ENCODE measurements around the gene ABAT.

The ABAT gene

DNA sequence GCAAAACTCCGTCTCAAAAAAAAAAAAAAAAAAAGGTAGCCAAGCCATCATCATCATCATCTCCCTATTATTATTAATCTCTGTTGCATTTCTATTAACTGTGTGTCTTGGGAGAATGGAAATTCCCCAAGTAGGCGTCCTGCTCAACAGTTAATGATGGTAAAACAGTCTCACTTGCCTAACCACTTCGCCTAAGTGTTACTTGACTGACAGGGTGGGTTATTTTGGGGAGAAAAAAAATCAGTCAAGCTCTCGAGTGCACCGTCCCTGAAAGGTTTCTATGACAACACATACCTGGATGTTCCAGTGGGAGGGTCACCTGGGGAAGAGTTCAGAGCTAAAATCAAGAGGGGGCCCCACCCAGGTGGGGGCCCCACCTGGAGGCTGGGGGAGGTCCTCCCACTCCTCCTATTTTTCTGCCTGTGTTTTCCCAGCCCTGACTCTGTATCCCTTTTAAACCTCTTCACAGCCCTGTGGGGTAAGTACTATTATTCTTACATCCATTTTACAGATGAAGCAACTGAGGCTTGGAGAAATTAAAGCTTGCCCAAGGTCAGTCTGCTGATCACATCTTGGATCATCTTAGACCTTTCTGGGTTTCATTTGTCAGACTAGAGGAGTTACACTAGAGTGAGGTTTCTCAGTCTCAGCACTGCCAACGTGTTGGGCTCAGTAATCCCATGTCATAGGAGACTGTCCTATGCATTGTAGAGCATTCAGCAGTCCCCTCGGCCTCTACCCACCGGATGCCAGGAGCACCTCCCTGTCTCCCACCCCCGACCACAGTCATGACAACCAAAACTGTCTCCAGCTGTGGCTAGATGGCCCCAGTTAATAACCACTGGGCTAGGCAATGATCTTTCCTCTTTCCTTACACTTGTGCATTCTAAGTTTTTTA lies 11.0 kb upstream of the ABAT start:
- no peak for DNase-seq (ENCODE audit: low read depth)
- H3K4me3 ChIP-seq (ENCODE audit: low read length): no peak overlapping the region
- TF ChIP-seq, protein P1, sequence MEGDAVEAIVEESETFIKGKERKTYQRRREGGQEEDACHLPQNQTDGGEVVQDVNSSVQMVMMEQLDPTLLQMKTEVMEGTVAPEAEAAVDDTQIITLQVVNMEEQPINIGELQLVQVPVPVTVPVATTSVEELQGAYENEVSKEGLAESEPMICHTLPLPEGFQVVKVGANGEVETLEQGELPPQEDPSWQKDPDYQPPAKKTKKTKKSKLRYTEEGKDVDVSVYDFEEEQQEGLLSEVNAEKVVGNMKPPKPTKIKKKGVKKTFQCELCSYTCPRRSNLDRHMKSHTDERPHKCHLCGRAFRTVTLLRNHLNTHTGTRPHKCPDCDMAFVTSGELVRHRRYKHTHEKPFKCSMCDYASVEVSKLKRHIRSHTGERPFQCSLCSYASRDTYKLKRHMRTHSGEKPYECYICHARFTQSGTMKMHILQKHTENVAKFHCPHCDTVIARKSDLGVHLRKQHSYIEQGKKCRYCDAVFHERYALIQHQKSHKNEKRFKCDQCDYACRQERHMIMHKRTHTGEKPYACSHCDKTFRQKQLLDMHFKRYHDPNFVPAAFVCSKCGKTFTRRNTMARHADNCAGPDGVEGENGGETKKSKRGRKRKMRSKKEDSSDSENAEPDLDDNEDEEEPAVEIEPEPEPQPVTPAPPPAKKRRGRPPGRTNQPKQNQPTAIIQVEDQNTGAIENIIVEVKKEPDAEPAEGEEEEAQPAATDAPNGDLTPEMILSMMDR (conservative IDR thresholded peaks at IDR 0.05; ENCODE audit: low read length): no peak

DNA sequence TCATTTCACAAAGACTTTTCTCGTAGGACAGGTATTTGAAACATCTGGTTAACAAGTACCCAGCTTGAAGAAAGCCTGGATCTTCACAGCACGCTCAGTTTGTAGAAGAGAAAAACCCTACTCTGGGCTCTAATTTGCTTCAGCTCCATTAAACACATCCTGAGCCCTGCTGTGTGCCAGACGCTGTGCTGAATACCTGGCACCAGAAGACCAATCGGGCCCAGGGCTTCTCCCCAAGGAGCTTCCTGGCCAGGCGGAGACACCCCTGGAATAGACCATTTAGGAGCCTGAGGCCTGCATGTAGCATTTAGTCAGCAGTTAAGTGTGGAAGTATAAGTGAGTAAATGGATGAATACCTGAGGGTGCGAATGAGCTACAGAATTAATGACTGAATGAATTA lies 8.9 kb upstream of the ABAT start:
- no peak overlapping the region for H3K4me3 ChIP-seq (ENCODE audit: low read length)
- TF ChIP-seq, protein P1 (conservative IDR thresholded peaks at IDR 0.05; ENCODE audit: low read length): no peak
- DNase-seq (ENCODE audit: low read depth): no peak

DNA sequence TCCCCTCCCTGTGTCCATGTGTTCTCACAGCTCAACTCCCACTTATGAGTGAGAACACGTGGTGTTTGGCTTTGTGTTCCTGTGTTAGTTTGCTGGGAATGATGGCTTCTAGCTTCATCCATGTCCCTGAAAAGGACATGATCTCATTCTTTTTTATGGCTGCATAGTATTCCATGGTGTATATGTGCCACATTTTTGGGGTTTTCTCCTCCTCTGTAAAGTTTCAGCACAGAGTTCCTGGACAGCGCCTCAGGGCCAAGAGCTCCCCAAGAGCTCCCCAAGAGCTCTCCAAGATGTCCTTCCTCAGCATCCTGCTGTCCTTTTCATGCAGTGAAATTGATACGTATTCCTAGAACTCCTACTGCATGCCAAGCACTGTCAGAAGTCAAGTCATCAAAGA lies 6.9 kb upstream of the ABAT start:
- TF ChIP-seq, protein P1 (conservative IDR thresholded peaks at IDR 0.05; ENCODE audit: low read length): no peak
- DNase-seq (ENCODE audit: low read depth): no peak
- H3K4me3 ChIP-seq (ENCODE audit: low read length): no peak overlapping the region

DNA sequence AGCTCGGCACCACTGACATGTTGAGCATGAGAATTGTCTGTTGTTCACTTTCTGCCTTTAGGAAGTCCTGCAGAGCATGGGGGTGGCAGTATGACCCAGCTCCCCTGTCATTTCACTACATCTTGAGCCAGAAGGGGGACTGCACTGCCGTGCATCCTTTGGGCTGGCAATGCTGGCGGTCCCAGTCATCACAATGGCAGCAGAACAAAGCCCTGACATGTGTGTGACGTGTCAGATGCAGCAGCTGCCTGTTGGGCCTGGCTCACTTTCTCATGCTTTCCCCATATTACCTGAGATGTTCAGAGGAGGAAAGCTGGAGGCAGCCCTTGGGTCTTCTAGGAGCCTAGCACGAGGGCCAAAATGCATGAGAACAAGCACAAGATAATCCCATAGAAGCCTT lies 6.3 kb upstream of the ABAT start:
- TF ChIP-seq, protein P1 (conservative IDR thresholded peaks at IDR 0.05; ENCODE audit: low read length): no peak
- no peak overlapping the region for H3K4me3 ChIP-seq (ENCODE audit: low read length)
- DNase-seq (ENCODE audit: low read depth): no peak

DNA sequence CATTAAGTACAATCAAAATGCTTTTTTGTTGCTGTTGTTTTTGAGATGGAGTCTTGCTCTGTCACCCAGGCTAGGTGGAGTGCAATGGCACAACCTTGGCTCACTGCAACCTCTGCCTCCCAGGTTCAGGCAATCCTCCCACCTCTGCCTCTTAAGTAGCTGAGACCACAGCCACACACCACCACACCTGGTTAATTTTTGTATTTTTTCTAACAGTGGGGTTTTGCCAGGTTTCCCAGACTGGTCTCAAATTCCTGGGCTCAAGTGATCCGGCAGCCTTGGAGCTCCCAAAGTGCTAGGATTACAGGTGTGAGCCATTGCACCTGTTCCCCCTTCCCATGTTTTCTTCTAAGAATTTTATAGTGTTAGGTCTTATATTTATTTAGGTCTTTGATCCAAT lies 4.9 kb upstream of the ABAT start:
- TF ChIP-seq, protein P1 (conservative IDR thresholded peaks at IDR 0.05; ENCODE audit: low read length): no peak
- no peak for DNase-seq (ENCODE audit: low read depth)
- no peak overlapping the region for H3K4me3 ChIP-seq (ENCODE audit: low read length)

DNA sequence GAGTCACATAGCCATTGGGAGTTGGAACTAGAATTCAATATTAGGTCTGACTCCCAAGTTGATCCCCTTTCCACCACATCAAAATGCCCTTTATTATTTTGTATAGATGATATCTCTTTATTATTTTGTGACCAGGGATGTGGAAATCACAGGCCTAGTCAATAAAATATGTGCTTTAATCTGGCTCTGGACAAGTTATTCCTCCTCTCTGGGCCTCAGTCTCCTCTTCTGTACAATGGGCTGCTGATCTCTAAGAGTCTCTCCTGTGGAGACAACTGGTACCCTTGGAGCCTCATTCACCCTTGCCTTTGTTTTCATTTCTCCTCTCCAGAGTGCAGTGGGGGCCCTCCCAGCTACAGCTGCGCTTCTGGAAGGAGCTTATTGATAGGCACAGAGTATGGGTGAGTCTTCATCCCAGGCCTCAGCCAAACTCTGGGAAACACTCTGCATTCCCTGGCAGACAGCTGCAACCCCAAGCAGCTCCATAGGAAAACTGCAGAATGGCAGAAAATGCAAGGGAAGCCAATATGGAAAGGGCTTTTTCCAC lies 4.3 kb upstream of the ABAT start:
- DNase-seq (ENCODE audit: low read depth): no peak
- H3K4me3 ChIP-seq (ENCODE audit: low read length): no peak overlapping the region
- TF ChIP-seq, protein P1 (conservative IDR thresholded peaks at IDR 0.05; ENCODE audit: low read length): no peak

Data from AG10803 (cell line).